Epithelial cell of esophagus (primary cell): ENCODE data around the gene PCTP.

Source experiments
- DNase-seq: peaks from one replicate; pipeline ENCODE4 v3.0.0; 2010; ENCODE audit warnings: low read depth
- H3K4me3 ChIP-seq: 2 replicates; pipeline ENCODE4 v1.5.1; 2011; ENCODE audit warnings: mild to moderate bottlenecking, low read length, control low read depth
- TF ChIP-seq, protein P1 (sequence below): IDR thresholded peaks from 2 replicates; pipeline ENCODE4 v1.5.1; 2011; ENCODE audit warnings: low read depth, mild to moderate bottlenecking, low read length, control low read depth, inconsistent platforms; ENCODE audit not compliant: insufficient read depth; ENCODE audit errors: missing control alignments

PCTP gene

DNA sequence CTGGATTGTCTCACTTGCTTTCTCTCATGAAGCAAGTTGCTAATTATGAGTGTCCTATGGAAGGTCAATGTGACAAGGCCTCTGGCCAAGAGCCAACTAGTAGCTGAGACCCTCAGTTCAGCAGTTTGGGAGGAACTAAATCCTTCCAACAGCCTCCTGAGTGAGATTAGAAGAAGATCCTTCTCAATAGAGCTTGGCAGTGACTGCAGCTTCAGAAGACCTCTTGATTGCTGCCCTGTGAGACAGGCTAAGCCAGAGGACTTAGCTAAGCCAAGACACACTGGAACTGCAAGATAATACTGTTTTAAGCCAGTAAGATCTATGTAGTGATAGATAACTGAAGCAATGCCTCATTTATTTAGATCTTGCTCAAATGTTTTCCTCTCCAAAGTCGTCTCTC, 34.3 kb downstream of the PCTP start:
- DNase-seq = no peak
- TF ChIP-seq, protein P1, sequence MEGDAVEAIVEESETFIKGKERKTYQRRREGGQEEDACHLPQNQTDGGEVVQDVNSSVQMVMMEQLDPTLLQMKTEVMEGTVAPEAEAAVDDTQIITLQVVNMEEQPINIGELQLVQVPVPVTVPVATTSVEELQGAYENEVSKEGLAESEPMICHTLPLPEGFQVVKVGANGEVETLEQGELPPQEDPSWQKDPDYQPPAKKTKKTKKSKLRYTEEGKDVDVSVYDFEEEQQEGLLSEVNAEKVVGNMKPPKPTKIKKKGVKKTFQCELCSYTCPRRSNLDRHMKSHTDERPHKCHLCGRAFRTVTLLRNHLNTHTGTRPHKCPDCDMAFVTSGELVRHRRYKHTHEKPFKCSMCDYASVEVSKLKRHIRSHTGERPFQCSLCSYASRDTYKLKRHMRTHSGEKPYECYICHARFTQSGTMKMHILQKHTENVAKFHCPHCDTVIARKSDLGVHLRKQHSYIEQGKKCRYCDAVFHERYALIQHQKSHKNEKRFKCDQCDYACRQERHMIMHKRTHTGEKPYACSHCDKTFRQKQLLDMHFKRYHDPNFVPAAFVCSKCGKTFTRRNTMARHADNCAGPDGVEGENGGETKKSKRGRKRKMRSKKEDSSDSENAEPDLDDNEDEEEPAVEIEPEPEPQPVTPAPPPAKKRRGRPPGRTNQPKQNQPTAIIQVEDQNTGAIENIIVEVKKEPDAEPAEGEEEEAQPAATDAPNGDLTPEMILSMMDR = no peak
- no peak overlapping the region for H3K4me3 ChIP-seq

DNA sequence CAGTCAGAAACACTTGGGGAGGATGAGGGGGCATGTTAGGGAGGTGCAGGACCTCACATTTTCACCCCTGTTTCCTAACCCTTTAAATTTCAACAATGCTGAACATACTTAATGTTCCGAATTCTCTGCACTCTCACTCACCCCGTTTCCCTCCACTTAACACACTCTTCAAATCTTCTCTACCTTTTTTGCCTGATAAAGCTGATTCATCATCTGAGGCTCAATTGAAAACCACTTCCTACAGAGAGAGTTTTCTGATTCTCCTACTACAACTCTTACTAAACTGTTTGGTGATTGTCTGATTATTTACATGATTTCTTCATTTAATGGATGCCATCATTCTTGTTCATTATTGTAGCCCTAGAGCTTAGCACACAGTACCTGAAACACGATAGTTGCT, 42.4 kb downstream of the PCTP start:
- no peak overlapping the region for H3K4me3 ChIP-seq
- no peak for DNase-seq
- TF ChIP-seq, protein P1 = no peak

DNA sequence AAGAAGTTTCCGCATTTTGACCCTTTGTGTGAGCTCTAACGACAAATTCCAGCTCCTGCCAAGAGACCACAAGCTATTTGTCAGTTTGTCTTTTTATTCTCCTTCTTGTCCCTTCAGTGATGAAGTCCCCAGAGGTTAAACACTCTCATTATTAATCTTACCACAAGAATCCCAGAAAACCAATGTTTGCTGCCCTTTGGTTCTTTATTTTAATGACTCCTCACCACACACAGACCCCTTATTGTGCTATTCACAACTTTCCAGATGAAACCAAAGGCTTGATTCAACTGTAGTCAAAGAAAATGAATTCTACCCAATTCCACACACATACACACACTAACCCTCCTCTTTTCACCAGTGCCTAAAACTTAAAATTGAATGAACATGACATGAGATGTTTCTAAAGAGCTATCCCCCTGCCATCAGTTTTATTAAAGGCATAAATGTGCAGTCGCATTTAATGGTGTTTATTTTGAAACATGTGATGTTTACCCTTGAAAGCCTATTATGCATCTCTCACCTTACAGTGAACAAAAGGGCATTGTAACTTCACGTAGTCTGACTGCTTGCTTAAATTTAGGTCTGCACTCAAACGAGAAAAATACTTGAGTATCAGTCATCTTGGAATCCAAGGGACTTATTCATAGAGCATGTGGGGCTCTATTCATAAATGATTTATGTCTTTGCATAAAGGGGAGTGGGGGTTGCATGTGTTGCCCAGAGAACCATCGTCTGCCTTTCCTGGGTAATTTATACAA, 44.1 kb downstream of the PCTP start:
- no peak overlapping the region for H3K4me3 ChIP-seq
- no peak for DNase-seq
- TF ChIP-seq, protein P1 = no peak

DNA sequence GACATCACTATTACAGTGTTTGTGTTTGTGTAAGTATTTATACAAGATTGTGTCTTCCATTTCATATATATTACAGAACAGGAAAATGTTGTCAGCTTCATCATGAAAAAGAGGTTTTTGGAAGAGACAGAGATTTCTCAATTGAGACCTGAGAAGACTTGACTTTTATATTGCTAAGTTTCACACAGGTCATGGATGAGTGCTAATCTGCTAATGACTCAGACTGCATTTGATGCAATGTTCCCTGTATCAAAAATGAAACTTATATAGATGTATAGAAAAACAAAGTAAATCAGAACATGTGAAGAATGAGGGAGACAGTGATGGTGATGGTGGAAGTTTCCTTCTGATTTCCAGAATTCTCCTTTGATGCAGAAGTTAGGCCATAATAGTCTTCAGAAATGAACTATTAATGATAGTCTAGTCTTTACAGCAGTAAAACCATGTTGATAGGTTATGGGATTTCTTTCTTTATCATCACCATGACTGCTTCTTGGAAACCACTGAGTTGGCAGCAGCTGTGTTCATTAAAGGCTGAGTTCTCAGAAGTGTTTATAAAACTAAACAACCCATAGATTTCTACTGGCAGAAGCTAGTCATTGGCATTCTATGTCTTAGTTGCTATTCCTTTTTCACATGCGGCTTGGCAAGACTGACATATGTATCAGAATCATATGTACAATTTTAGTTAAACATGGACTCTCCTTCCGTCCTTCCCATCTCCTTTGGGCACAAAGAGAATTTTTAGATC, 56.1 kb downstream of the PCTP start:
- no peak overlapping the region for H3K4me3 ChIP-seq
- DNase-seq = peak; percentile 63
- TF ChIP-seq, protein P1 = no peak

DNA sequence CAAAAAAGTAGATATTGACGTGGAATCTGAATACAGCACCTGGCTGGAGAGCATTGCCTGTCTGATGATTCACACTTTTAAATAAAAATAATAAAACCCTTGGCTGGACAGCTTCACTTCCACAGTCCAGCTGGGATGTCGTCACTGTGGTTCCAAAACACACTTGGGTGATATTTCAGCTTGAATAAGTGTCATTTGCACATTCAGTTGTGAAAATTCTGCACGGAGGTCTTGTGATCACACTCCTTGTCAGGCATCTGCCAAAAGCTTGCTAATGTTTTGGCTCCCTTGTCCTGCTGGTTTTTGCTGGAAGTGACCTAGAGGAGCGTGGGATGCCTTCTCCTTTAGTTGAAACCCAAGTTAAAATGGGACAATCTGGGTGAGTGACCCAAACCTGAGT, 60.7 kb downstream of the PCTP start:
- no peak overlapping the region for H3K4me3 ChIP-seq
- no peak for DNase-seq
- TF ChIP-seq, protein P1 = no peak

DNA sequence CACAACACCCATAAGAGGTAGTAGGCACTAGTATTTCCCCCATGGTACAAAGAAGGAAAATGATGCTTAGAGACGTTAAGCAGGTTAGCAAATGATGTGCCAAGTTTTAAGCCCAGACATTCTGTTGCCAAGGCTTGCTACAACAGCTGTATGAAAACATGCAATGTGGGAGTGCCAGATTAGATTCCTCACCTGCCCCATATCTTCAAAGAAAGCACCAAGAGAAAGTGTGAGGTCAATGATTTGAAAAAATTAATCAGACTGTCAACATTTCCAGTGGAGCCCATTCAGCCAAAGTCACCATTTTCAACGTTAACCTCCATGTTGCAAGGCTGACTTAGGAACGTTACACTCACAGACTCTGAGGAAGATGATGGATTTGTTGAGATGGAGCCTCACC, 61.5 kb downstream of the PCTP start:
- TF ChIP-seq, protein P1 = no peak
- no peak for DNase-seq
- H3K4me3 ChIP-seq = no peak overlapping the region

DNA sequence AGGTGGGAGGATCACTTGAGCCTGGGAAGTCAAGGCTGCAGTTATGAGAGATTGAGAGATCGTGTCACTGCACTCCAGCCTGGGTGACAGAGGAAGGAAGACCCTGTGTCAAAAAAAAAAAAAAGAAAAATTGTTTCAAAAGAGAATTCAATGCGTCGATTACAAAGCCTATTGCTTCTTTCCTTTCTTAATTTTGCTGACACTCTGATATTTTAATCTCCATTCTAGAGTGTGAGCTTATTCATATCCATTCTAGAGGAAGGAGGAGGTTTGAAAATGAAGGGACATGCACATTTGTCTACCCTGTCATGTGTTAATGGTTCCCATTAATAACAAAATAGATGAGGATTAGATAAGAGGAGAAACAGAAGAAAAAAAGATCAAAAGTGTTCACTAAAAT, 63.1 kb downstream of the PCTP start:
- DNase-seq = no peak
- TF ChIP-seq, protein P1 = no peak
- H3K4me3 ChIP-seq = no peak overlapping the region
